ENCODE data around the gene ZNF691.

GRCh38 chr1:42886800-42887199 is 40.4 kb downstream of the ZNF691 start:
- TF ChIP-seq CTCF (IDR thresholded peaks at IDR 0.05) (no peak), POLR2A (IDR thresholded peaks at IDR 0.05) (no peak), POLR2AphosphoS5 (IDR thresholded peaks at IDR 0.05) (no peak), EP300 (IDR thresholded peaks at IDR 0.05) (no peak)
